ENCODE data around the gene ABCC5.
"Not testable (repeated sequence)": the region's sequence is repeated elsewhere in the genome, so short reads cannot be mapped to it uniquely, and the experiment has no call there.

The ABCC5 gene

GRCh38 chr3:184016169-184016570, 1.5 kb downstream of the ABCC5 start:
- peak; percentile 20 for DNase-seq (ENCODE audit: low spot score)

- DNase-seq (ENCODE audit: low spot score) = no peak
Observed at GRCh38 chr3:184015381-184016019, 2.2 kb downstream of the ABCC5 start.

GRCh38 chr3:184011937-184012889, 5.5 kb downstream of the ABCC5 start:
- DNase-seq (ENCODE audit: low spot score) = no peak

- no peak for DNase-seq (ENCODE audit: low spot score)
Observed at GRCh38 chr3:184011230-184011876, 6.3 kb downstream of the ABCC5 start.

- DNase-seq (ENCODE audit: low spot score) = no peak
Observed at GRCh38 chr3:184008161-184008560, 9.5 kb downstream of the ABCC5 start.

GRCh38 chr3:184007143-184007813, 10.4 kb downstream of the ABCC5 start:
- DNase-seq (ENCODE audit: low spot score) = not testable (repeated sequence)

GRCh38 chr3:184005941-184006507, 11.7 kb downstream of the ABCC5 start:
- DNase-seq (ENCODE audit: low spot score) = peak; percentile 62

- DNase-seq (ENCODE audit: low spot score) = peak; percentile 51
Observed at GRCh38 chr3:184004476-184004875, 13.2 kb downstream of the ABCC5 start.

GRCh38 chr3:184003187-184003967, 14.3 kb downstream of the ABCC5 start:
- no peak for DNase-seq (ENCODE audit: low spot score)

GRCh38 chr3:184002469-184002868, 15.2 kb downstream of the ABCC5 start:
- no peak for DNase-seq (ENCODE audit: low spot score)

GRCh38 chr3:184001761-184002160, 15.9 kb downstream of the ABCC5 start:
- no peak for DNase-seq (ENCODE audit: low spot score)

- no peak for DNase-seq (ENCODE audit: low spot score)
Observed at GRCh38 chr3:183991403-183991802, 26.3 kb downstream of the ABCC5 start.

- no peak for DNase-seq (ENCODE audit: low spot score)
Observed at GRCh38 chr3:183988216-183988790, 29.4 kb downstream of the ABCC5 start.

GRCh38 chr3:183987000-183987600, 30.6 kb downstream of the ABCC5 start:
- peak; percentile 31 for DNase-seq (ENCODE audit: low spot score)

GRCh38 chr3:183984749-183985729, 32.6 kb downstream of the ABCC5 start:
- no peak for DNase-seq (ENCODE audit: low spot score)

- no peak for DNase-seq (ENCODE audit: low spot score)
Observed at GRCh38 chr3:183984127-183984740, 33.5 kb downstream of the ABCC5 start.

GRCh38 chr3:183981990-183982644, 35.6 kb downstream of the ABCC5 start:
- DNase-seq (ENCODE audit: low spot score) = no peak

- peak; percentile 34 for DNase-seq (ENCODE audit: low spot score)
Observed at GRCh38 chr3:183980403-183980802, 37.3 kb downstream of the ABCC5 start.

Data from Ammon's horn (tissue), 1 donor.